Heart left ventricle (tissue), 13 donors: ENCODE data around the gene DAZAP1.

Experiments
- POLR2A ChIP-seq, 2 donors: fragments of 450-650 bp; IDR thresholded peaks; one replicate each; pipeline ENCODE4 v1.6.1; 2017; ENCODE audit warnings: antibody characterized with exemption in 2 of 2, mild to moderate bottlenecking in 2 of 2, moderate library complexity in 2 of 2
- TF ChIP-seq, protein P1 (sequence below), 12 donors: fragments of 200-600 bp; sonication (generic) in 4 of 12; IDR thresholded peaks; one replicate each; pipeline versions ENCODE4 v1.5.0 to v1.8.0; 2018 to 2022; ENCODE audit warnings: antibody characterized with exemption in 12 of 12, mild to moderate bottlenecking in 5 of 12
- donor health status: ischemic (EF 13 %, LVEDD 7.1; RV severe dilation, severe dysfunction).
- donor health status: DM: no; HTN: yes; CAD: no.
- donor health status: DM: no; HTN: no; CAD: no.
- donor health status: ischemic (EF 25% LVEDD 6.9; RV normal size, moderate dysfunction).
- donor health status: ischemic (EF 25% LVEDD 5.7; RV mildly dilated, moderate dysfunction).
- donor health status: ischemic (EF 35%, LVEDD 5.7; RV mildly dilated, moderate dysfunction).
- donor health status: nonischemic (EF 11% LVEDD 7.7; RV severe dilation, severe dysfunction).
- donor health status: DM: yes; HTN: yes; CAD: no.
- donor health status: PGD.
- donor health status: ischemic (EF 29% LVEDD 5.4; RV normal size, mild dysfunction).
- donor health status: nonischemic (EF 23%, LVEDD 6.1; RV moderate dilation, normal function).

DNA sequence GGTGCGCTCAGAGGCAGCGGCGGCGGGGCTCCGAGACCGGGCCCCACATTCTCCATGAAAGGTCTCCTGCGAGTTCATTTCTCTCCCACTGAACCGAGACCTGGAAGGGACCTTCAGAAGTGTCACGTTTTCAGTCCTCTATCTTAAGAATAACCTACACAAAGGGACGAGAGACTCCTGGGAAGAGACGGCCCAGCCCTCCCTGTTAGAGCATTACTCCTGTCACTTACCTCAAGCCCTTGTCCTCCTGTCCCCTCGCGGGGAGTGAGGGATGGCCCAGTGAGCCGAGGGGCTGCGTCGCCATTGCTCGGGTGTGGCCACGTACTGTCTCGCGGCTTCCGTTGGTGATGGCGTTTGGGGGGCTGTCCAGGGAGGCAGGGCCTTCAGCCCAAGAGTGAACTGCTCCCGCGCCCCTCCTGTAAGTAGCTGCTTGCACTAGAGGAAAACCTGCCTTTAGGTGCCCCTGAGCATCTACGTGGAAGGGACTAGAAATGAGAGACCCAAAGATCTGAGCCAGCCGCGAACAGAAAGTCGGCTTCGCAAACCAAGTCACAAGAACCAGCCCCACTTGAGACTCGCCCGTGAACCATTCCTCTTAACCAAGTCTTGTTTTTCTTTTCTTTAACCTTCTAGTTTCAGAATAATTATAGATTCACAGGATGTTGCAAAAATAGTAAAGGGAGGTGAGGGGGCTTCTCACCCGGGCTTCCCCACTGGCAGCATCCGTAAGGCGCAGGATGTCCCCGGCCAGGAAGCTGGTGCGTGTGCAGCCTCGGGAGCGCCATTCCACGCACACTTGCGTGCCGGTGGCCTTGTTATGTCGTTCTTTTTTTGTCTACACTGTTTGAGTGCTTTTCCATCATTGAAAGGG is 44.8 kb upstream of the DAZAP1 start:
- TF ChIP-seq, protein P1, sequence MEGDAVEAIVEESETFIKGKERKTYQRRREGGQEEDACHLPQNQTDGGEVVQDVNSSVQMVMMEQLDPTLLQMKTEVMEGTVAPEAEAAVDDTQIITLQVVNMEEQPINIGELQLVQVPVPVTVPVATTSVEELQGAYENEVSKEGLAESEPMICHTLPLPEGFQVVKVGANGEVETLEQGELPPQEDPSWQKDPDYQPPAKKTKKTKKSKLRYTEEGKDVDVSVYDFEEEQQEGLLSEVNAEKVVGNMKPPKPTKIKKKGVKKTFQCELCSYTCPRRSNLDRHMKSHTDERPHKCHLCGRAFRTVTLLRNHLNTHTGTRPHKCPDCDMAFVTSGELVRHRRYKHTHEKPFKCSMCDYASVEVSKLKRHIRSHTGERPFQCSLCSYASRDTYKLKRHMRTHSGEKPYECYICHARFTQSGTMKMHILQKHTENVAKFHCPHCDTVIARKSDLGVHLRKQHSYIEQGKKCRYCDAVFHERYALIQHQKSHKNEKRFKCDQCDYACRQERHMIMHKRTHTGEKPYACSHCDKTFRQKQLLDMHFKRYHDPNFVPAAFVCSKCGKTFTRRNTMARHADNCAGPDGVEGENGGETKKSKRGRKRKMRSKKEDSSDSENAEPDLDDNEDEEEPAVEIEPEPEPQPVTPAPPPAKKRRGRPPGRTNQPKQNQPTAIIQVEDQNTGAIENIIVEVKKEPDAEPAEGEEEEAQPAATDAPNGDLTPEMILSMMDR (IDR thresholded peaks at IDR 0.05), result no peak
- no peak for TF ChIP-seq POLR2A (IDR thresholded peaks at IDR 0.05)
